HG02970 (cell line): ENCODE measurements around the gene HSBP1.

Experiments
- ATAC-seq: cut with Tn5 transposase; IDR thresholded peaks from one replicate; pipeline ENCODE4 v1.9.1; 2021; ENCODE audit warnings: mild to moderate bottlenecking, moderate library complexity, moderate number of reproducible peaks; ENCODE audit not compliant: unreplicated experiment, low FRiP score

HSBP1 gene

DNA sequence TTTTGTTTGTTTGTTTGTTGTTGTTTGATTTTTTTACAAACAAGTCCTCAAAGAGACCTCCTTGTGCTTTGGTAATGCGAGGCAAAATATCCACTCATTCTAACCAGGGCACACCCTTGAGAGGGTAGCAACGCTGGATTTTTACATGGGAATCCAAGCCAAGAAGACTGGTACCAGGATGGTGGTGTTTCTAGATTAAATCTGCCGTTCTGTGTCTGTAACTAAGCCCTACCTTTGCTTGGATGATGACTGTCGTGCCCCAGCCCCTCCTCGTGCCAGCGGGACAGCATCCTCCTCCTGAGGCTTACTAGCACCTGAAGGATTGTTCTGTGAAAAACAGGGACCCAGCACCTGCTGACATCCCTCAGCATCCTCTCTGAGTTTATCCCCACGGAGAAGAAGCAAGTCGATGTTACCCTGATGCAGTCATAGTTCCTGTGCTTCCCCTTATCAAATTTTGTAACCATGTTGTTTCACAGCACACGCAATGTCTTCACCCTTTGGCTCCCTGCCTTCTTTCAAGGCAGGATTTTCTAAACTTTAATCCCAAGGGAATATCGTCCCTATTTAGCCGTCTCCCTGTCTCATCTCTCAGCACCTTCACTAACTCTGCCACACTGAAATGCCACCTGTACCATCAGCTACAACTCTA lies 5.1 kb upstream of the HSBP1 start:
- no peak for ATAC-seq

DNA sequence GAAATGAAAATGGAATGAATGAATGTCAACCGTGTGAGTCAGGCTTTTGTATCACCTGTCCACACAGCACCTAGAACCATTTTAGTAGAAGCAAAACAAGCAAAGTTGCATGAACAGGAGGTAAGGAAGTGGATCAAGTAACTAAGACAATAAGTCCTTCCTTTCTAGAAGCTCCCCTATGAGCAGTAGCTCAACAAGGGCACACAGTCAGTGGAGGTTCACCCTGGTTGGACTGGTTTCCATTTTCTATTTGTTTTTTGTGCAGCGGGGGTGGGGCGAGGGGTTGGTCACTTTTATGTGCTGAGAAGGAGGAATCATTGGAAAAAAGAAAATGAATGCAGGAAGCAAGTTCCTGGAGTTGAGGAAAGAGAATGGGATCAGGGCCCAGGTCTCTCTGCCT lies 4.0 kb upstream of the HSBP1 start:
- no peak for ATAC-seq

DNA sequence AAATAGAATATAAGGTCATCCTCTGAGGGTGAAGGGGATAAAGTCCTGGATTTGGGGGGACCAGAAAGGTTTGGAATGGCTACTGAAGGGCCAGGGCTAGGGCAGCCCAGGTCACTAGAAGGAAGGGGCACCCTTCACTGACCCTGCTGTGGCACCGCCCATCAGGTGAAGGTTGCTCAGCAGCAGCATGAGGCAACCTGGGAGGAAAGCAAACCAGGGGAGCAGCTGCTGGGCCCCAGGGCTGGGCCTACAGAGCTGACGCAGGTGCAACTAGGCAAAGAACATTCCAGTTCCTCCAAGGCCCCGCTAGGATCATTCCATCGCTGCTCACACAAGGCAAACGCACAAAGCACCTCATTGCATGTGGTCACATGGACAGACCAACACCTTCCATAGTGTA lies 3.4 kb upstream of the HSBP1 start:
- no peak for ATAC-seq

DNA sequence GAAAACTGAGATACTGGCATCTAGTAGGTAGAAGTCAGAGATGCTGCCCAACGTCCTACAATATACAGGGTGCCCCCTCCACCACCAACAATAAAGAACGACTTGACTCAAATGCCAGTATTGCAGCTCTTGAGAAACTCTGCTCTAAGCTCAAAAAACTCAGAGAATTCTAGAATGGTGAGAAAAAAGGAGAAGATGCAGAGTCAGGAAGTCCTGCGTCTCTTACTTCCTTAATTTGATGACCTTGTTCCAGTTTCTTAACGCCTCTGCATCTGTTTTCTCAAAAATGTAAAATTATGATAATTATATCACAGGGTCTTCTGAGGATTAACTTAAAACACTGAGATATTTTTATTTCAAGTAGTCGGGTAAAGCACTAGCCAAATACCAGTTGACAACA lies 1.7 kb upstream of the HSBP1 start:
- no peak for ATAC-seq

DNA sequence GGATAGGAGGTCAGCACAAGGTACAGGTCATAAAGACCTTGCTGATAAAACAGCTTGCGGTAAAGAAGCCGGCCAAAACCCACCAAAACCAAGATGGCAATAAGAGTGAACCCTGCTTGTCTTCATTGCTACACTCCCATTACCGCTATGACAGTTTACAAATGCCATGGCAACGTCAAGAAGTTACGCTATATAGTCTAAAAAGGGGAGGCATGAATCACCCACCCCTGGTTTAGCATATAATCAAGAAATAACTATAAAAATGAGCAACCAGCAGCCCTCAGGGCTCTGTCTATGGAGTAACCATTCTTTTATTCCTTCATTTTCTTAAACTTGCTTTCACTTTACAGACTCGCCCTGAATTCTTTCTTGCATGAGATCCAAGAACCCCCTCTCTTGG lies 1.0 kb upstream of the HSBP1 start:
- no peak for ATAC-seq

DNA sequence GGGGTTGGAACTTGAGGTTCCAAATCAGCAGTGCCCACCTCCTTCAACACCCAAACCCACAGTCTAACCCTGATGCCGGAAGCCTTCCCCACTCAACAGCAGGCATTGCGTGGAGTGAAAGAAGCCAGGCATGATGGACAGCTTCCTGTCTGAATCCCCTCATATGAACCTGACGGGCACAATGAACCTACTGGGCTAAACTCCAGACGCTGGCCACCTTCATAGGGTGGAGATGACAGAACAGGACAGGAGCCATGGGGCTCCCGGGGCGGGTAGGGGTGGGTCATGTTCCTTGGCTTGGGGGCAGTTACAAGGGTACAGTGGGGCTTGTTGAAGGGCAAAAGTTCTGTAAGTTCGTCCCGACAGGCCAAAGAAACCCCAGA lies 460 bp upstream of the HSBP1 start:
- no peak for ATAC-seq

DNA sequence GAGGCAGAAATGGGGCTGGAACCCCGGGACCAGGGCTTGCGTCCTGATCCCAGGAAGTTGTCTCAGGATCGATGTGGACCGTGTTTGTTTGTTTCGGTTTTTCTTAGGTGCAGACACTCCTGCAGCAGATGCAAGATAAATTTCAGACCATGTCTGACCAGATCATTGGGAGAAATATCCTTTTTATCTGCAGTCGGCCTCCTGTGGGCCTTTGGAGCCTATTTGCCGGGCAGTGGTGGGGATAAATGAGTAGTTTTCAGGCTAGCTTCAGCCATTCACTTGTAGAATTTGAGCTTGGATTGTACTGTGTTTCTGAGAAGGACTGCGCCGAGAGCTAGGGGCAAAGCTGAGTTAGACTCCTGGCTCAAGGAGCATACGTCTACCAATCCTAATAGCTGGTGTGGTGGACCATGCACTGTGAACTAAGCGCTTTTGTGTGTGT lies 816 bp downstream of the HSBP1 start:
- no peak for ATAC-seq

DNA sequence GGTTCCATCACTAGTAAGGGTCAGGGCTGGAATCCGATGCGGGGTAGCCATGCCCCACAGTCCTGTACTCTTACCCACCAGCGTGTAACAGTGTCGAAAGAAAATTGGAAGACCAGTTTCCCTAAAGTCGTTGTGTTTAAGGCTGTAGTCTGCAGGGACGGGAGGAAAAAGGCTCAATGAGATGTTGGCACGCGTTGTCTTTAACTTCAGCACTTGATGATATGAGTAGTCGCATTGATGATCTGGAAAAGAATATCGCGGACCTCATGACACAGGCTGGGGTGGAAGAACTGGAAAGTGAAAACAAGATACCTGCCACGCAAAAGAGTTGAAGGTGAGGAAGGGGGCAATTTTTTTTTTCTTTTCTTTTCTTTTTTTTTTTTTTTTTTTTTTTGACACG lies 1.3 kb downstream of the HSBP1 start:
- ATAC-seq = no peak

DNA sequence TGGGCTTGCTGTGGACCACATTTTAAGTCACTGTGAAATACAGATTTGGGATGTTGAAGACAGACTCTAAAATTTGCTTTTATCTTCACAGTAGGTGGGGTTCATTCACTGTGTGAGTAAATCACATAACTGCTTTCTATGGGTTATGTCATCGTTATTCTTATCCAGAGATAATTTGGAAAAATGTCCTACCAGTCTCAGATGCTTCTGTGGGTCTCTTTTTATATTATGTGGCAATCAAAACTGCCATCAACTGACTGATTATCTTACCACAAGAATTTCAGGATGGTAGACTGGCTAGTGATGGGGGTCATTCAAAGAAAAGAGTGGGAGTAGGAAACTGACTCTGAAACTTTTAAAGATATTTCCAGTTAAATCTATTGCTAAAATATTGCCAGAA lies 3.1 kb downstream of the HSBP1 start:
- ATAC-seq = no peak

DNA sequence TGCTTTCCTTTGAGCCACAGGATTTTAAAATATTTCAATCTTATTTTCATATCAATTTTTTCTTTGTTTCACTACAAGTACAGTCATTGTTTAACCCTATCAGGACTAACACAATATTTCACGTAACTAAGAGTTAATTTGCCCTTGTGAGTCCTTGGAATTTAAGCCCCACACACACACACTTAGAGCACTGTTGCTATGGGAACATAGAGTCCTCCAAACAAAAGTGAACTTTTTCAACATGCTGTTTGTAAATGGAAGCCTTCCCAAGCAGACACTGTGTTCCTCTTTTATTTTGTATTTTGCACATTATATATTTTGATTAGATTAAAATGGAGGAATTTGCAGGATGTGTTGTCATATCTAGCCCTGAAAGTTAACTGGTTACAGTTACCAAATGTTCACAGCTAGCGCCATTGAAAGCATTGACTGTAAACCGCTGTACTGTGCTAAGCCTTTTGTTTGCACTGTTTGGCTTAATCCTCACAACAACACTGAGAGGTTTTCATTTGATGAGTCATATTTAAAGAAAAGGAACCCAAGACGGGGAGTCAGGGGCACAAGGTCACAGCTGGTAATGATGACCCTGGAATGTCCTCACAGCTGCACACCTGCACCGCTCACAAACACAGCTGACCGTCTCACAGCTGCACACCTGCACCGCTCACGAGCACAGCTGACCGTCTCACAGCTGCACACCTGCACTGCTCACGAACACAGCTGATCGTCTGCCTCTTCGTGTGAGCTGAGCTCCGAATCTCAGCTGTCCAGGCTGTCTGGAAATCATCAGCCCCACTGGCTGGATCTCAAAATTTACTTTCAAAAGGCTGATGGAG lies 6.3 kb downstream of the HSBP1 start:
- ATAC-seq = no peak

DNA sequence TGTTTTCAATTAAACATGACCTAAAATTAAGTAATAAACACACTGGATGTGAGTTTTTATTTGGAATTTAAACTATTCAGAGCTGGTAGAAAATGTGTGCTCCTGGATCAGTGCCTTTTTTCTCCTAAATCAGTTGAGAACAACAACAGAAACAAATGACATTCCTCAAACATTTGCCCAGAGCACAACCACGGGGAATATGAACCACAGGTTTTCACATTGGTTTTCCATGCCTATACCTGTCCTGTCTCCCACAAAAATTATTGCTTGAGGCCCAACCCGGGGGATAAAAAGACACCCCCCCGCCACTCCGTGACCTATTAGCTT lies 6.8 kb downstream of the HSBP1 start:
- ATAC-seq = no peak

DNA sequence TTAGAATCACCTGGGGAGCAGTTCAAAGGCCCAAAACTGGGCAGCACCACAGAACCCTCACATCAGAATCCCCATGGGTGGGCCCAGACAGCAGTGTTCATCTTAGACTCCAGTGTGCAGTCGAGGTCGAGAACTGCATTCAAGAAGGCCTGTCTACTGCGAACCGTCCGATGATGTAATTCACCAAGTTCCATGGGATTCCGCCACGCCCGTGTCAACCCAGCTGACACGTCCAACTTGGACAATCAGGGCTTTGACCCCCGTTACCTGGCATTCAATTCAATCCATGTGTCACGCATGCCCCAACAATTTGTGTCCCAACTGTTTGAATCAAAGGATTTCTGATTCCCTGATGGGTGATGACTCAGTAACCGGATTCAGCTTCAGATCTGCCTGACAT lies 9.2 kb downstream of the HSBP1 start:
- no peak for ATAC-seq

DNA sequence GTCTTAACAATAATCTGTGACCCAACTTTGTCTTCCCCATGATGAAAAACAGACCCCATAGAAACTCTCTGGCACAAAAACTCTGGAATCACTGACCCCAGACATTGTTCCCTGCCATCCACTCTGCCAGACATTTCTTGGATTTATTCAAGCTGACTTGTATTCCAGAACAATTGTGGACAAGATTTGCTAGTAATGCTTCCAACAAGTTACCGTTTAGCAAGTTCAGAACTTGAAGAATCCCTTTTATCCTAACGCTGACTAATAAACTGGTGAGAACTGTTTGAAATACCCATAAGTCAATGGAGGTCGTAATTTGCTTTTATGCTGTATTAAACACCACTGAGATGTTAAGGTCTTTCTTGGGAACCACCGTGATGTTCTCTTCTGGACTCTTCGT lies 10.5 kb downstream of the HSBP1 start:
- no peak for ATAC-seq

DNA sequence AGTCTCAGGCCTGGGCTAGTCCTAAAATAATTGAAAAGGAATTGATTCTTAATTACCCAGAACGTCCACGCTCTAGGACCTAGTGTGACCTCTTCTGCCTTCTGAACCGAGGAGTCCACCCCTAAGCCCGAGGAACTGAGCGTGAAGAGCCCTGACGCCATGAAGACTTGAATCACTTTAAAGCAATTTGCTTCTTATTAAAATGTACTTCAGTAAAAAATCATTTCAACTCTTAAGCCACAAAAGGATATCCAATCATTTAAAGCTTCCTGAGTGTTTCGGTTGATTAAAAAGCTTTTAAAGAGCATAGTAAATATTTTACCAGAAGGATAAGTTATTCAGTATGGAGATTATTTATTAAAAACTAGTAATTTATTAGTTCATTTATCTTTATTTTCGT lies 11.6 kb downstream of the HSBP1 start:
- no peak for ATAC-seq

DNA sequence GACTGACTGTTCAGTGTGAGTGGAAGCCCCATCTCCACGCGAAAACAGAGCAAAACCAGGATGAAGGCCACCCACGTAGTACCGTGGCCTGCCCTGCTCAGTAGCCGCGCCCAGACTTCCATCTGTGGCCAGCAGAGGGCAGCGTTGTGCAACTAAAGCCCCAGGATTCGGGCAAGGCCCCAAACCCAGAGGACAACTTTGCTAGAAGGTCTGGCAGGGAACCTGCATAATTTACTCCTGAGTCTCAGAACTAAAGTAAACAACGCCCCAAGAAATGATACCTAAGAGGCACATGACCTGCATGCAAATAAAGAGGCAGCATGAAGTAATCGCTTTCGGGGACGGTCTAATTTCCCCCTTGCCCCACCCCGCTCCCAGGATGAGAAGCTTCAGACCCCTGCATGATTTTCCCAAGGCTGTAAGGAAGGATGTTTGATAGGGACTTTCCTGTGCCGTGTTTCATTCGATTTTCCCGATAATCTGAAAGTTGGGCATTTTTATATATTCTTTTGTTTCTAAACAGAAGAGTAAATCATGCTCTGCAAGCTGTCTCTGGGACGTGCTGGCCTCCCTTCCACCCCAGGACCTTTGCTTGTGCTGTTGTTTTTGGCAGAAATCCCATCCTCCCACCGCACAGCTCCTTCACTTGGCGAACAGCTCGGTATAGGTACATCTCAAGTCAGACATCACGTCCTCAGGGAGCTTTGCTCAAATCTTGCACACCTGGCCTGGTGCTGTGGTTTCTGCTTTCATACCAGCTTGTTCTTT lies 18.6 kb downstream of the HSBP1 start:
- ATAC-seq = peak; percentile 70

DNA sequence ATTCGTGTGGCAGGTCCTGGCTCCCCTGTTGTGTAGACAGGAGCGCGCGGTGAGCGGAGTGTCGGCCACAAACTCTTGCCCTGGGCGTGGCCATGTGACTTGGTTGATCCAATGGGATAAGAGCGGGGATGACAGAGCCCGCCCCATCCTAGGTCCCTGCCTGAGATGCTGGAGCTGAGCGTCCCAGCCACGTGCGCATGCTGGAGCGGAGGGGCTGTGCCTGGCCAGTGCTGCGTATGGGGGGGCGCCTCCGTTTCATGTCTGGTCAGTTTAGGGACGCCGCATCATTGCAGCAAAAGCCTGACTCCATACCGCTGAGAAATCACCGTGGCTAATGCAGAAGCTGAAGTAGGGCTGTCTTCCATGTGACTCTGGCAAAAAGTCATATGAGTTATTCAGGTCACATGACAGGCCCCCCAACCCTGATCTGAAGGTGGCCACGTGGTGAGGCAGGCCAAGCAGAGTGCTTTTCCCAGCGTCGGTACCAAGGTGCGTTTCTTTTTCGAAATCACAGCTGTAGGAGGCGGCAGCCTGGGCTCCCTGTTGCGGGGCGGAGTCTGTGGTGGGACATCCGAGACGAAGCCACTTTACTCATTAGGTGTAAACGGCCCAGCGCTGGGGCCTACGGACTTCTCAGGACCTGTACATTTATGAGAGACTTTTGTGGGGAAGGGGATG lies 22.5 kb downstream of the HSBP1 start:
- no peak for ATAC-seq

DNA sequence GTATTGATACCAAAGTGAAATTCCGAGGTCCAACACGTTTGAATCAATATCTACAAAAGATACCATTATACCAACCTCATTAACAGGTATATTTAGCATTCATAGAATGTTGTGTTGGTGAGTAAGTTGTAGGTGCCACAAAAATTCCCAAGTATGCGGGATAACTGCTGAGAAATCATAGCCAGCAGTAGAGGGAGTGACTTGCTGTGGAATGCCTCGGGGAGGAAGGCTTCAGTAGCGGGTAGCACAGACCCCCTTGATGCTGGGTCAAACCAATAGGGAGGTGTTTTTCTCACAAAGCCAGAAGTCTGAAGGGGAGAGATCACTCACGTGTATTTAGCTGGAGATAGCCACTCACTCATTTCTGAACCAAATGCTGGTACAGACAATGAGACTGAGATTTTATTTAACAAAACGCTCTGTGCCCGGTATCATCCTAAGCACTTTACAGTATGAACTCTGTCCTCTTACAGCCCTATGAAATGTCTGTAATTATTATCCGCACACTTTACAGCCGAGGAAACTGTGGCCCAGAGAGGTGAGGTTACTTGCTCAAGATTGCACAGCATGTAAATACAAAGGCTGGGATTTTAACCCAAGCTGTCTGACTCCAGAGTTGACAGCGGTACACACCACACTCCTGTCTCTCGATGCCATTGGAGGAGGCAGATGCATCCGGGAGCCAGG lies 23.1 kb downstream of the HSBP1 start:
- no peak for ATAC-seq

DNA sequence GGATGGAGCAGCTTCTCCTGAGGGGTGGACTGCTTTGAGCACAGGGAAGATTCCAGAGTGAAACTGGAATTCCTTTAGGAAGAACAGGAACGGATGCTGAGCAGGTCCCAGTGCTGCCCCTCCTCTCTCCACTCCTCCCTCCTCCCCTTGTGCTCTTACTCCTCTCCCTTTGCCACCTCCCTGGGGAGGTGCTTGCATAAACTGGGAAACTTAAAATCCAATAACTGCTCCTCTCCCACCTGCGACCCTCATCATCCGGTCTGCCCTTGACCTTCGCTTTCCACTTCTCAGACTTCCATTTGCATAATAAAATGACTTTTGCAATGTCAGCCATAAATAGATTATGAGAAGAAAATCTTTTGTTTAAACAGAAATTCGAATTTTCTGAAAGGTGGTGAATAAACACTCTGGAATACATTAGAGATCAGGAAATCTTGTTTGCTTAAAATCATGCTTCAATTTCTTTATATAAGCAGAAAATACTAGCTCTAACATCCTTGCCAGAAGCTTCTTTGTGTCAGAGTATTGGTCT lies 23.7 kb downstream of the HSBP1 start:
- ATAC-seq = no peak

DNA sequence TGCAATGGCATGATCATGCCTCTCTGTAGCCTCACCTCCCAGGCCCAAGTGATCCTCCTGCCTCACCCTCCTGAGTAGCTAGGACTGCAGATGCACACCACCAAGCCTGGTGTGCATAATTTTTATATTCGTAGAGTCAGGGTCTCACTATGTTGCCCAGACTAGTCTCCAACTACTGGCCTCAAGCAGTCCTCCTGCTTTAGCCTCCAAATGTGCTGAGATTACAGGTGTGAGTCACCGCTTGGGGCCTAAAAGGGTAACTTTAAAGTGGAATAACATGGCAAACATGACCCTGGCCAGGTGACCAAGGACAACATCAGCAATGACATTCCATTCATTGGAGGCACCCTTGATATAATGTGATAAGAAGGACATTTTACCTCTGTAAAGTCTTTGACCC lies 26.1 kb downstream of the HSBP1 start:
- no peak for ATAC-seq
